Stimulated activated CD4-positive, alpha-beta T cell treated with anti-CD3 and anti-CD28 coated beads, TNF-alpha, amount 100 ng/mL, for 24 hours (primary cell): ENCODE data around the gene DCP2.

Experiments
- DNase-seq, 3 experiments: peaks; one replicate each; pipeline ENCODE4 v3.0.0-alpha.2; 2020; ENCODE audit warnings: low read depth in 3 of 3

DCP2 gene

GRCh38 chr5:113065626-113066025 lies 89.0 kb downstream of the DCP2 start:
- DNase-seq: no peak

- no peak for DNase-seq
Observed at GRCh38 chr5:113067635-113068344, 91.2 kb downstream of the DCP2 start.

- no peak for DNase-seq
Observed at GRCh38 chr5:113068559-113068958, 92.0 kb downstream of the DCP2 start.
